IPS DF 6.9 (cell line): ENCODE results near the gene KNDC1.
"Not testable (repeated sequence)": the region's sequence is repeated elsewhere in the genome, so short reads cannot be mapped to it uniquely, and the experiment has no call there.

ENCODE experiments used
- DNase-seq: peaks from one replicate; pipeline ENCODE4 v3.0.0-alpha.2; 2013; ENCODE audit warnings: low read depth, low spot score
- H3K27ac ChIP-seq: one replicate; pipeline ENCODE4 v1.5.1; 2013; ENCODE audit warnings: low read length, control low read depth
- H3K27me3 ChIP-seq: 2 replicates; pipeline ENCODE4 v1.6.1; 2013; ENCODE audit warnings: mild to moderate bottlenecking, low read length; ENCODE audit not compliant: control insufficient read depth, insufficient read depth
- H3K36me3 ChIP-seq: 2 replicates; pipeline ENCODE4 v1.6.1; 2013; ENCODE audit warnings: low read length; ENCODE audit not compliant: control insufficient read depth, insufficient read depth
- H3K4me1 ChIP-seq: 2 replicates; pipeline ENCODE4 v1.6.1; 2013; ENCODE audit warnings: low read length; ENCODE audit not compliant: control insufficient read depth, insufficient read depth
- H3K4me3 ChIP-seq: 2 replicates; pipeline ENCODE4 v1.5.1; 2013; ENCODE audit warnings: mild to moderate bottlenecking, low read length
- H3K9me3 ChIP-seq: 2 replicates; pipeline ENCODE4 v1.6.1; 2013; ENCODE audit warnings: low read length, inconsistent platforms; ENCODE audit not compliant: control insufficient read depth, insufficient read depth
- WGBS: extraction: QIAGEN DNeasy Blood & Tissue Kit; methylation state at CpG from one replicate; pipeline ENCODE4 v1.1.7; 2013; ENCODE audit warnings: mixed read lengths, missing lambda C conversion rate; ENCODE audit not compliant: insufficient read length, insufficient coverage; 5-methylcytosine and 5-hydroxymethylcytosine counted together

The KNDC1 gene

GRCh38 chr10:133170092-133170491 is 10.1 kb downstream of the KNDC1 start:
- no peak for DNase-seq
- no CpG with 5 or more reads among the region's 17 CpGs for WGBS
- H3K9me3 ChIP-seq, result no peaks in the 10 kb centered on the region
- H3K27me3 ChIP-seq, result no peaks in the 10 kb centered on the region
- no peak overlapping the region for H3K4me3 ChIP-seq
- no peaks in the 10 kb centered on the region for H3K36me3 ChIP-seq
- H3K4me1 ChIP-seq, result peaks cover 2% of the 10 kb centered on the region; the same call in 1 of the 2 replicates
- no peak overlapping the region for H3K27ac ChIP-seq

DNA sequence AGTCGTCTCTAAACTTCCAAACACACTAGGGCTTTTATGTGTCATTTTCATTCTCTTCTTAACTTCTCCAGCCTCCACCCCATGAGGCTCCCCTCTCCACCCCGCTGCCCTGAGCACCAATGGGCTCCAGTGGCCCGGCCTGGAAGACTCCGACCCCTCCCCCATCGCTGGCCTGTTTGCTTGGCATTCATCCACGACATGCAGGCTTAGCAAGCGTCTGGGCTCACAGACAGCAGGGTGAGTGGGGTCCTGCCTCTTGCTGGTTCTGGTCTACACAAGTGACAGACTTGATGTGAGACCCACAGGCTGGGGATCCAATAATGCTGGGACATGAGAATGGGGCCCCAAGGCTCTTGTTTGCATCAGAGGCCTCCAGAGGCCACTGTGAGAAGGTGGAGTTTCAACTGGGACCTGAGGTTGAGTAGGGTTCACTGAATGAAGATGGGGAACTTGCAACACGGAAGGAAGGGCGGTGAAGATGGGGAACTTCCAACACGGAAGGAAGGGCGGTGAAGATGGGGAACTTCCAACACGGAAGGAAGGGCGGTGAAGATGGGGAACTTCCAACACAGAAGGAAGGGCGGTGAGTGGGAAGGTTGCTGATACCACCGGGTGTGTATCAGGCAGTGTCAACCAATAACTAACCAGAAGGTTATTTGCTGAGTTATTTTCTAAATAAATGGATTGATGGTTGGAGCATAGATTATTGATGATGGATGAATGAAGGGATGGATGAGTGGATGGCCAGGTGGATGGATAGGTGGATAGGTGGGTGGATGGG is 14.0 kb downstream of the KNDC1 start:
- H3K36me3 ChIP-seq, result no peaks in the 10 kb centered on the region
- H3K27me3 ChIP-seq, result no peaks in the 10 kb centered on the region
- H3K27ac ChIP-seq, result no peak overlapping the region
- H3K4me3 ChIP-seq, result no peak overlapping the region
- DNase-seq, result no peak
- no peaks in the 10 kb centered on the region for H3K4me1 ChIP-seq
- no CpG with 5 or more reads among the region's 15 CpGs for WGBS
- H3K9me3 ChIP-seq, result no peaks in the 10 kb centered on the region

DNA sequence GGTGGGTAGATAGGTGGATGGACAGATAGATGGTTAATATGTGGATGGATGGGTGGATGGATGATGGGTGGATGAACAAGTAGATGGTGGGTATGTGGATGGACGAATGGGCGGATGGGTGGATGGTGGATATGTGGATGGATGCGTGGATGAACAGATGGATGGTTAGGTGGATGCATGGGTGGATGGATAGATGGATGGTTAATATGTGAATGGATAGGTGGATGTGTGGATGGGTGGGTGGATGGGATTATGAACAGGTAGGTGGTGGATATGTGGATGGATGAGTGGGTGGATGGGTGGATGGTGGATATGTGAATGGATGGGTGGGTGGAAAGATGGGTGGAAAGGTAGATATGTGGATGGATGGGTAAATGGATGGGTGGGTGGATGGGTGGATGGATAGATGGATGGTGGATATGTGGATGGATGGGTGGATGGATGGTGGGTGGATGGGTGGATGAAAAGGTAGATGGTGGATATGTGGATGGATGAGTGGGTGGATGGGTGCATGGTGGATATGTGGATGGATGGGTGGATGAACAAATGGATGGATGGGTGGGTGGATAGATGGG is 14.8 kb downstream of the KNDC1 start:
- DNase-seq, result no peak
- no peaks in the 10 kb centered on the region for H3K27me3 ChIP-seq
- no peaks in the 10 kb centered on the region for H3K9me3 ChIP-seq
- no peaks in the 10 kb centered on the region for H3K36me3 ChIP-seq
- no peak overlapping the region for H3K27ac ChIP-seq
- no peak overlapping the region for H3K4me3 ChIP-seq
- no peaks in the 10 kb centered on the region for H3K4me1 ChIP-seq
- WGBS, result 100% methylated on average over 3 of the region's 3 CpGs

DNA sequence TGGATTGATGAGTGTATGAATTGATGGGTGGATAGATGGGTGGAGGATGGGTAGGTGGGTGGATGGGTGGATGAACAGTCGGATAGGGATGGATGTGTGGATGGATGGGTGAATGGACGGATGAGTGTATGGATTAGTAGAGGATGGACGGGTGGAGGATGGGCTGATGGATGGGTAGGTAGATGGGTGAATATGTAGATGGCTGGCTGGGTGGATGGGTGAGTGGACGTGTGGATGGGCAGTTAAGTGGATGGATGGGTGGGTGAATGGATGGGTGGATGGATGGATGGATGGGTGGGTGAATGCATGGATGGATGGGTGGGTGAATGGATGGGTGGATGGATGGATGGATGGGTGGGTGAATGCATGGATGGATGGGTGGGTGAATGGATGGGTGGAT is 15.6 kb downstream of the KNDC1 start:
- not testable (repeated sequence) for H3K36me3 ChIP-seq
- WGBS, result 100% methylated on average over 3 of the region's 4 CpGs

GRCh38 chr10:133176546-133176945 is 16.5 kb downstream of the KNDC1 start:
- Histone ChIP-seq H3K9me3 (no peaks in the 10 kb centered on the region), H3K27me3 (no peaks in the 10 kb centered on the region), H3K4me3 (no peak overlapping the region), H3K36me3 (no peaks in the 10 kb centered on the region), H3K27ac (no peak overlapping the region), H3K4me1 (no peaks in the 10 kb centered on the region)
- no peak for DNase-seq
- WGBS, result no CpG with 5 or more reads among the region's 4 CpGs

More for the DNA sequence above, 15.6 kb downstream of the KNDC1 start:
- H3K9me3 ChIP-seq, DNase-seq, H3K27me3 ChIP-seq, H3K4me1 ChIP-seq, H3K27ac ChIP-seq, H3K4me3 ChIP-seq: not testable (repeated sequence)

- no peaks in the 10 kb centered on the region for H3K9me3 ChIP-seq
- H3K36me3 ChIP-seq, result no peaks in the 10 kb centered on the region
- no peak for DNase-seq
- no CpG with 5 or more reads among the region's 12 CpGs for WGBS
- no peak overlapping the region for H3K4me3 ChIP-seq
- no peaks in the 10 kb centered on the region for H3K27me3 ChIP-seq
- no peaks in the 10 kb centered on the region for H3K4me1 ChIP-seq
- H3K27ac ChIP-seq, result no peak overlapping the region
These were observed 17.6 kb downstream of the KNDC1 start for GRCh38 chr10:133177380-133178157.

- WGBS, result no CpG with 5 or more reads among the region's 29 CpGs
- Histone ChIP-seq H3K36me3 (no peaks in the 10 kb centered on the region), H3K27ac (no peak overlapping the region), H3K27me3 (no peaks in the 10 kb centered on the region), H3K9me3 (no peaks in the 10 kb centered on the region), H3K4me3 (no peak overlapping the region), H3K4me1 (no peaks in the 10 kb centered on the region)
- no peak for DNase-seq
These were observed 18.5 kb downstream of the KNDC1 start for GRCh38 chr10:133178357-133179127.

DNA sequence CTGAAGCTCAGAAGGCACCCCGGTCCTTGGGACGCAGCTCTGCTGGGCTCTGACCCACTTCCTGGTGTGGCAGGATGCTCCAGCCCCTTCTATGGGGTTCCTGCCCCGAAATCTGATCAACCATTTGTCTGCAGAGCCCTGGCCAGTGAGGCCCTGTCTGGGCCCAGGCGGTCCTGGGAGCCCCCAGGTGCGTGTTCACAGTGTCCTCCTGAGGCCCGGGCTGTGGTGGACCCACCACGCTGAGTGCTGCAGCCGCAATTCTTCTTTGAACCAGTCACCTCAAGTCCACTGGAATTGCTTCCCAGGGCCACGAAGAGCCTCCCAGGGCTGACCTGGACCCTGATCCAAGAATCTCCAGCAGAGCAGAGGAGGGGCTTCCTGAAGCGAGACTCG is 19.1 kb downstream of the KNDC1 start:
- DNase-seq, result no peak
- H3K9me3 ChIP-seq, result no peaks in the 10 kb centered on the region
- WGBS, result no CpG with 5 or more reads among the region's 11 CpGs
- no peak overlapping the region for H3K4me3 ChIP-seq
- H3K27me3 ChIP-seq, result no peaks in the 10 kb centered on the region
- no peak overlapping the region for H3K27ac ChIP-seq
- H3K4me1 ChIP-seq, result no peaks in the 10 kb centered on the region
- H3K36me3 ChIP-seq, result peaks cover 4% of the 10 kb centered on the region; the same call in 1 of the 2 replicates

DNA sequence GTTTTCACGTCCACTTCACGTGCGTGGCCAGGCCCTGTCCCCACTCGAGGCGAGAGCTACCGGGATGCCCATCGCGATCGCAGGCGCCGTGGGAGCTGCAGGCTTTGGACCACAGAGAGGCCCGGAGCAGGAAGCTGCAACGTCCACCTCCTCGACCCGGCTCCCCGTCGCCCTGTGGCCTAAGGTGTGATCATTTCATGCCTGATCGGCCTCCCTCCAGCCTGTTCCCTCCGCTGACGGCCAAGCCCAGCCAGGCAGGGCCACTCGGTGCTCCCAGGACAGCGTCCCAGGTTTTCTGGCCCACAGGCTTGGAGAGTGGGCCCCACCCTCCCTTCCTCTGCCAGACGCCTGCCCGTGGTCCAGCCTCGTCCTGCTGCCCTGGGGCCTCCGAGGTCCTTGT is 19.6 kb downstream of the KNDC1 start:
- no peak overlapping the region for H3K4me3 ChIP-seq
- H3K27ac ChIP-seq, result no peak overlapping the region
- no peaks in the 10 kb centered on the region for H3K27me3 ChIP-seq
- no peaks in the 10 kb centered on the region for H3K9me3 ChIP-seq
- no CpG with 5 or more reads among the region's 26 CpGs for WGBS
- H3K36me3 ChIP-seq, result peaks cover 10% of the 10 kb centered on the region
- no peak for DNase-seq
- H3K4me1 ChIP-seq, result no peaks in the 10 kb centered on the region
